ENCODE results near the gene ZBTB7B.
"Not testable (repeated sequence)": the region's sequence is repeated elsewhere in the genome, so short reads cannot be mapped to it uniquely, and the experiment has no call there.

Gene ZBTB7B

GRCh38 chr1:154968731-154969130, 33.9 kb upstream of the ZBTB7B start:
- DNase-seq (ENCODE audit: low read depth in 2 of 2, low spot score in 1 of 2), result no peak

- no peak for DNase-seq (ENCODE audit: low read depth in 2 of 2, low spot score in 1 of 2)
These were observed 33.4 kb upstream of the ZBTB7B start for GRCh38 chr1:154969246-154969645.

- DNase-seq (ENCODE audit: low read depth in 2 of 2, low spot score in 1 of 2), result no peak
These were observed 32.6 kb upstream of the ZBTB7B start for GRCh38 chr1:154969860-154970452.

- no peak for DNase-seq (ENCODE audit: low read depth in 2 of 2, low spot score in 1 of 2)
These were observed 31.8 kb upstream of the ZBTB7B start, which contains the start of gene SHC1 for GRCh38 chr1:154970631-154971340. TSS of gene SHC1 (minus strand) at chr1:154970747. CDS start at chr1:154970526, 221 bp downstream.

- DNase-seq (ENCODE audit: low read depth in 2 of 2, low spot score in 1 of 2), result no peak
These were observed 31.1 kb upstream of the ZBTB7B start for GRCh38 chr1:154971341-154971998.

GRCh38 chr1:154972213-154972516, 30.4 kb upstream of the ZBTB7B start:
- no peak for DNase-seq (ENCODE audit: low read depth in 2 of 2, low spot score in 1 of 2)

GRCh38 chr1:154972517-154973343, 29.9 kb upstream of the ZBTB7B start:
- DNase-seq (ENCODE audit: low read depth in 2 of 2, low spot score in 1 of 2), result no peak

- peak; percentile 82 to 89 for DNase-seq (ENCODE audit: low read depth in 2 of 2, low spot score in 1 of 2)
These were observed 29.1 kb upstream of the ZBTB7B start for GRCh38 chr1:154973344-154974101.

- DNase-seq (ENCODE audit: low read depth in 2 of 2, low spot score in 1 of 2), result peak; percentile 90 to 92
These were observed 28.3 kb upstream of the ZBTB7B start, which contains the start of gene CKS1B for GRCh38 chr1:154974102-154974807. TSS of gene CKS1B (plus strand) at chr1:154974681. CDS start at chr1:154974746, 65 bp downstream.

GRCh38 chr1:154974808-154975408, 27.7 kb upstream of the ZBTB7B start:
- peak; percentile 89 for DNase-seq (ENCODE audit: low read depth in 2 of 2, low spot score in 1 of 2)

GRCh38 chr1:154975409-154976059, 27.1 kb upstream of the ZBTB7B start:
- peak in 1 of 2 donors; percentile 38 for DNase-seq (ENCODE audit: low read depth in 2 of 2, low spot score in 1 of 2)

GRCh38 chr1:154977762-154978161, 24.8 kb upstream of the ZBTB7B start:
- DNase-seq (ENCODE audit: low read depth in 2 of 2, low spot score in 1 of 2), result not testable (repeated sequence)

GRCh38 chr1:154978360-154978759, 24.2 kb upstream of the ZBTB7B start:
- no peak for DNase-seq (ENCODE audit: low read depth in 2 of 2, low spot score in 1 of 2)

- no peak for DNase-seq (ENCODE audit: low read depth in 2 of 2, low spot score in 1 of 2)
These were observed 20.3 kb upstream of the ZBTB7B start for GRCh38 chr1:154982341-154982740.

GRCh38 chr1:154982897-154983648, 19.5 kb upstream of the ZBTB7B start, which contains the start of gene FLAD1:
TSS of gene FLAD1 (plus strand) at chr1:154983344. CDS start at chr1:154983695, 351 bp downstream.
- peak; percentile 80 to 88 for DNase-seq (ENCODE audit: low read depth in 2 of 2, low spot score in 1 of 2)

GRCh38 chr1:154983776-154984466, 18.7 kb upstream of the ZBTB7B start:
- no peak for DNase-seq (ENCODE audit: low read depth in 2 of 2, low spot score in 1 of 2)

GRCh38 chr1:154986736-154987135, 15.9 kb upstream of the ZBTB7B start:
- not testable (repeated sequence) for DNase-seq (ENCODE audit: low read depth in 2 of 2, low spot score in 1 of 2)

GRCh38 chr1:154987326-154987725, 15.3 kb upstream of the ZBTB7B start:
- no peak for DNase-seq (ENCODE audit: low read depth in 2 of 2, low spot score in 1 of 2)
